Stomach (tissue), 9 donors: ENCODE data around the gene NEDD9. TPM values are rescaled to one million over a fixed set of nuclear protein-coding genes. Genes with fewer than 3 reads are reported as not detected.

Experiments
- DNase-seq, 2 donors: peaks; one replicate each; pipeline versions ENCODE4 v3.0.0 to v3.0.0-alpha.2; 2013 to 2019
- H3K27ac ChIP-seq, 5 donors: fragments of 200-600 bp in 4 of 5; sonication (generic) in 4 of 5; one replicate each; pipeline ENCODE4 v1.5.1; 2013 to 2019; ENCODE audit warnings: mild to moderate bottlenecking in 1 of 5, moderate library complexity in 1 of 5
- H3K27me3 ChIP-seq, 3 donors: fragments of 200-600 bp; sonication (generic); one replicate each; pipeline ENCODE4 v1.5.1; 2017 to 2019; ENCODE audit warnings: mixed run types in 1 of 3
- H3K36me3 ChIP-seq, 4 donors: fragments of 200-600 bp; sonication (generic); 1 replicate in 3 of 4; 2 replicates in 1 of 4; pipeline ENCODE4 v1.5.1; 2016 to 2019
- H3K4me1 ChIP-seq, 4 donors: fragments of 200-600 bp; sonication (generic); one replicate each; pipeline ENCODE4 v1.5.1; 2016 to 2019
- H3K4me3 ChIP-seq, 4 donors: fragments of 200-600 bp; sonication (generic) in 3 of 4; one replicate each; pipeline ENCODE4 v1.5.1; 2016 to 2019; ENCODE audit warnings: mild to moderate bottlenecking in 1 of 4
- H3K9me3 ChIP-seq, 4 donors: fragments of 200-600 bp; sonication (generic); one replicate each; pipeline ENCODE4 v1.5.1; 2016 to 2019
- CTCF ChIP-seq, 7 experiments: fragments of 450-650 bp in 4 of 7; fragments of 200-600 bp in 3 of 7; sonication (generic) in 3 of 7; IDR thresholded peaks; one replicate each; pipeline ENCODE4 v1.5.1; 2016 to 2019; ENCODE audit warnings: antibody characterized with exemption in 7 of 7, control low read depth in 2 of 7, mild to moderate bottlenecking in 1 of 7
- EP300 ChIP-seq: sonication (generic); formaldehyde crosslinking; IDR thresholded peaks from one replicate; pipeline ENCODE4 v1.6.1; 2017; ENCODE audit warnings: antibody characterized with exemption
- POLR2A ChIP-seq, 4 donors: fragments of 450-650 bp; IDR thresholded peaks; one replicate each; pipeline ENCODE4 v1.6.1; 2016; ENCODE audit warnings: antibody characterized with exemption in 4 of 4, control low read depth in 2 of 4, mild to moderate bottlenecking in 1 of 4, moderate library complexity in 1 of 4
- POLR2AphosphoS5 ChIP-seq, 3 donors: sonication (generic); formaldehyde crosslinking; IDR thresholded peaks; one replicate each; pipeline ENCODE4 v1.6.1; 2016; ENCODE audit warnings: antibody characterized with exemption in 3 of 3
- WGBS, 5 donors: extraction: QIAGEN DNeasy Blood & Tissue Kit in 3 of 5; methylation state at CpG; one replicate each; pipeline versions ENCODE4 v1.1.5 to v1.1.7; 2013 to 2018; 5-methylcytosine and 5-hydroxymethylcytosine counted together
- intact Hi-C: fragments of 100-400 bp; cut with DNase I; formaldehyde crosslinking; loops from one replicate; pipeline ENCODE4 v1.15.1; 2023; ENCODE audit warnings: low total_unique reads
- polyA plus RNA-seq, 3 donors: library from polyadenylated mRNA; stranded (reverse); fragments of 200-250 nt; gene quantifications; one replicate each; pipeline ENCODE4 v1.2.3, GENCODE V29; 2013
- total RNA-seq, 5 donors: library from RNA; depleted of rRNA; stranded (reverse); fragments of >200 nt; gene quantifications; one replicate each; pipeline versions ENCODE4 v1.1.0 to v1.2.3, GENCODE V29; 2014 to 2016
- donor health status: healthy with polysubstance abuse.
- donor health status: Bipolar disorder and iron deficiency.
- donor health status: healthy.

NEDD9 gene
- total and polyA plus RNA-seq, 8 donors = 4.2 to 97.9 (median 26.9) TPM

GRCh38 chr6:11232770-11233626, 530 bp upstream of the NEDD9 start:
- 9 to 13% (median 9%) methylated on average over 22 to 23 of the region's 23 CpGs for WGBS, 5 donors
- Histone ChIP-seq H3K4me3 (peak overlapping the region; percentile 54 to 67 (median 58)), H3K9me3 (no peaks in the 10 kb centered on the region), H3K4me1 (peaks cover 0 to 46% (median 29%) of the 10 kb centered on the region in 4 donors), H3K27me3 (no peaks in the 10 kb centered on the region), H3K36me3 (no peaks in the 10 kb centered on the region), H3K27ac (peak overlapping the region; percentile 77 to 93 (median 89))
- no peak for TF ChIP-seq CTCF (IDR thresholded peaks at IDR 0.05)
- no peak for TF ChIP-seq POLR2AphosphoS5 (IDR thresholded peaks at IDR 0.05)
- TF ChIP-seq EP300 = no peak
- TF ChIP-seq POLR2A (IDR thresholded peaks at IDR 0.05) = no peak
- no peak for DNase-seq
- intact Hi-C loops = loop anchor here (10.0 kb wide), 1 partner anchor 262 kb away; no protein-coding TSS in a partner anchor

- Histone ChIP-seq H3K4me1 (peaks cover 0 to 53% (median 29%) of the 10 kb centered on the region in 4 donors), H3K36me3 (no peaks in the 10 kb centered on the region), H3K27me3 (no peaks in the 10 kb centered on the region), H3K9me3 (no peaks in the 10 kb centered on the region), H3K27ac (peak overlapping the region; percentile 77 to 93 (median 89)), H3K4me3 (peak overlapping the region; percentile 54 to 67 (median 58))
- 7 to 11% (median 9%) methylated on average over 6 of the region's 6 CpGs for WGBS, 5 donors
- intact Hi-C loops = loop anchor here (10.0 kb wide), 1 partner anchor 263 kb away; no protein-coding TSS in a partner anchor
- peak in 1 of 2 donors; percentile 61 for DNase-seq
- TF ChIP-seq POLR2AphosphoS5 (IDR thresholded peaks at IDR 0.05) (peak in 1 of 3 donors; percentile 13), EP300 (no peak), CTCF (IDR thresholded peaks at IDR 0.05) (no peak), POLR2A (IDR thresholded peaks at IDR 0.05) (no peak)
Measured at GRCh38 chr6:11231564-11232192, 790 bp downstream of the NEDD9 start.

GRCh38 chr6:11231108-11231463, 1.4 kb downstream of the NEDD9 start:
- no peak for DNase-seq
- TF ChIP-seq POLR2A (IDR thresholded peaks at IDR 0.05) (no peak), CTCF (IDR thresholded peaks at IDR 0.05) (no peak), POLR2AphosphoS5 (IDR thresholded peaks at IDR 0.05) (no peak), EP300 (no peak)
- intact Hi-C loops = loop anchor here (10.0 kb wide), 1 partner anchor 264 kb away; no protein-coding TSS in a partner anchor
- 24 to 50% (median 39%) methylated on average over 1 of the region's 1 CpG for WGBS, 5 donors
- H3K4me1 ChIP-seq = peaks cover 3 to 52% (median 27%) of the 10 kb centered on the region in 4 donors
- no peaks in the 10 kb centered on the region for H3K36me3 ChIP-seq
- H3K27me3 ChIP-seq = no peaks in the 10 kb centered on the region
- peak overlapping the region; percentile 54 to 67 (median 58) for H3K4me3 ChIP-seq
- peak overlapping the region in 4 of 5 donors; percentile 87 to 93 (median 91) for H3K27ac ChIP-seq
- H3K9me3 ChIP-seq = no peaks in the 10 kb centered on the region
